Liver (tissue), 3 donors: ENCODE results near the gene PLXND1.

Experiments
- CTCF ChIP-seq: fragments of 150-350 bp; IDR thresholded peaks from 2 replicates; pipeline ENCODE4 v1.5.1; 2017; ENCODE audit warnings: improper control_type of control experiment, low read depth, low read length; ENCODE audit not compliant: missing input control
- TAF1 ChIP-seq: conservative IDR thresholded peaks from 2 replicates; pipeline ENCODE4 v1.6.1; 2016; ENCODE audit warnings: antibody characterized with exemption, mild to moderate bottlenecking
- TF ChIP-seq, protein P1 (sequence below): IDR thresholded peaks from 2 replicates; pipeline ENCODE4 v1.6.1; 2016; ENCODE audit warnings: antibody characterized with exemption
- TF ChIP-seq, protein P2 (sequence below): IDR thresholded peaks from 2 replicates; pipeline ENCODE4 v1.6.1; 2016; ENCODE audit warnings: antibody characterized with exemption, mild to moderate bottlenecking
- donor health status: healthy.
- donor health status: healthy.

- TF ChIP-seq CTCF (no peak), TAF1 (no peak)
- TF ChIP-seq, protein P1, sequence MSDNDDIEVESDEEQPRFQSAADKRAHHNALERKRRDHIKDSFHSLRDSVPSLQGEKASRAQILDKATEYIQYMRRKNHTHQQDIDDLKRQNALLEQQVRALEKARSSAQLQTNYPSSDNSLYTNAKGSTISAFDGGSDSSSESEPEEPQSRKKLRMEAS = no peak
- TF ChIP-seq, protein P2, sequence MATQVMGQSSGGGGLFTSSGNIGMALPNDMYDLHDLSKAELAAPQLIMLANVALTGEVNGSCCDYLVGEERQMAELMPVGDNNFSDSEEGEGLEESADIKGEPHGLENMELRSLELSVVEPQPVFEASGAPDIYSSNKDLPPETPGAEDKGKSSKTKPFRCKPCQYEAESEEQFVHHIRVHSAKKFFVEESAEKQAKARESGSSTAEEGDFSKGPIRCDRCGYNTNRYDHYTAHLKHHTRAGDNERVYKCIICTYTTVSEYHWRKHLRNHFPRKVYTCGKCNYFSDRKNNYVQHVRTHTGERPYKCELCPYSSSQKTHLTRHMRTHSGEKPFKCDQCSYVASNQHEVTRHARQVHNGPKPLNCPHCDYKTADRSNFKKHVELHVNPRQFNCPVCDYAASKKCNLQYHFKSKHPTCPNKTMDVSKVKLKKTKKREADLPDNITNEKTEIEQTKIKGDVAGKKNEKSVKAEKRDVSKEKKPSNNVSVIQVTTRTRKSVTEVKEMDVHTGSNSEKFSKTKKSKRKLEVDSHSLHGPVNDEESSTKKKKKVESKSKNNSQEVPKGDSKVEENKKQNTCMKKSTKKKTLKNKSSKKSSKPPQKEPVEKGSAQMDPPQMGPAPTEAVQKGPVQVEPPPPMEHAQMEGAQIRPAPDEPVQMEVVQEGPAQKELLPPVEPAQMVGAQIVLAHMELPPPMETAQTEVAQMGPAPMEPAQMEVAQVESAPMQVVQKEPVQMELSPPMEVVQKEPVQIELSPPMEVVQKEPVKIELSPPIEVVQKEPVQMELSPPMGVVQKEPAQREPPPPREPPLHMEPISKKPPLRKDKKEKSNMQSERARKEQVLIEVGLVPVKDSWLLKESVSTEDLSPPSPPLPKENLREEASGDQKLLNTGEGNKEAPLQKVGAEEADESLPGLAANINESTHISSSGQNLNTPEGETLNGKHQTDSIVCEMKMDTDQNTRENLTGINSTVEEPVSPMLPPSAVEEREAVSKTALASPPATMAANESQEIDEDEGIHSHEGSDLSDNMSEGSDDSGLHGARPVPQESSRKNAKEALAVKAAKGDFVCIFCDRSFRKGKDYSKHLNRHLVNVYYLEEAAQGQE = no peak
Observed at GRCh38 chr3:129560269-129560787, 46.1 kb downstream of the PLXND1 start.
